ENCODE data around the gene ZNF358.
A peak's percentile ranks its signal among the peaks of the same experiment; 100 is the strongest.

Gene ZNF358

DNA sequence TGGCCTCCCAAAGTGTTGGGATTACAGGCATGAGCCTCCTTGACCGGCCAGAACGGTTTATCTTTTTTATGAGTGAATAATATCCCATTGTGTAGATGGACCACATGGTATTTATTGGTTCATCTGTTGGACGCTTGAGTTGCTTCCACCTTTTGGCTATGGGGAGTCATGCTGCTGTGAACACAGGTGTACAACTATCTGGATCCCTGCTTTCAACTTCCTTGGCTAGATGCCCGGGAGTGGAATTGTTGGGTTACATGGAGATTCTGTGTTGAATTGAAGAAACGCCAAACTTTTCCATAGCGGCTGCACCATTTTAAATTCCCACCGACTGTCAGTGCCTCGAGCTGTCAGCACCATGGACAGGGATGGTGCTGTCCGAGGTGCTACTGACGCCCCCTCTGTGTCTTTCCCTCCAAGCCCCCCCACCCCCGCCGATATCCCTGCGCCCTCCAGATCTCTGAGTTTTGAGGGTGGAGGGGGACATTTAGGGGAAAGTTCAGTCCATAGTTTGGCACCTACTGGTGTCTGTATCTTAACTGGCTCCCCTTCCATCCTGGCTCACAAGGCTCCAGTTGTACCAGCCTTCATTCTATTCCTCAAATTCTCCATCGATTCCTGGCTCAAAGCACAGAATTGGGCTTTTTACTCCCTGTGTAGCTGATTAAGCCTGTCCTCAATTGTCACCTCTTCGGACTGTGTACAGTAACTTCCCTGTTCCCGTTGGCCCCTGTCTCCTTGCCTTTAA is 46.9 kb downstream of the ZNF358 start:
- peak; percentile 11 for DNase-seq (ENCODE audit: extremely low spot score)
- ChIA-PET POLR2A (interaction anchor here (0.7 kb wide), 1 partner anchor 10 kb away, joined by 3 read pairs; no protein-coding TSS in a partner anchor), CTCF (interaction anchor here (1.9 kb wide), 1 partner anchor 92 kb away, joined by 4 read pairs; no protein-coding TSS in a partner anchor)
- TF ChIP-seq, protein P1, sequence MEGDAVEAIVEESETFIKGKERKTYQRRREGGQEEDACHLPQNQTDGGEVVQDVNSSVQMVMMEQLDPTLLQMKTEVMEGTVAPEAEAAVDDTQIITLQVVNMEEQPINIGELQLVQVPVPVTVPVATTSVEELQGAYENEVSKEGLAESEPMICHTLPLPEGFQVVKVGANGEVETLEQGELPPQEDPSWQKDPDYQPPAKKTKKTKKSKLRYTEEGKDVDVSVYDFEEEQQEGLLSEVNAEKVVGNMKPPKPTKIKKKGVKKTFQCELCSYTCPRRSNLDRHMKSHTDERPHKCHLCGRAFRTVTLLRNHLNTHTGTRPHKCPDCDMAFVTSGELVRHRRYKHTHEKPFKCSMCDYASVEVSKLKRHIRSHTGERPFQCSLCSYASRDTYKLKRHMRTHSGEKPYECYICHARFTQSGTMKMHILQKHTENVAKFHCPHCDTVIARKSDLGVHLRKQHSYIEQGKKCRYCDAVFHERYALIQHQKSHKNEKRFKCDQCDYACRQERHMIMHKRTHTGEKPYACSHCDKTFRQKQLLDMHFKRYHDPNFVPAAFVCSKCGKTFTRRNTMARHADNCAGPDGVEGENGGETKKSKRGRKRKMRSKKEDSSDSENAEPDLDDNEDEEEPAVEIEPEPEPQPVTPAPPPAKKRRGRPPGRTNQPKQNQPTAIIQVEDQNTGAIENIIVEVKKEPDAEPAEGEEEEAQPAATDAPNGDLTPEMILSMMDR (IDR thresholded peaks at IDR 0.05; ENCODE audit: control extremely low read depth, extremely low read depth, low read depth, missing control alignments), result no peak

DNA sequence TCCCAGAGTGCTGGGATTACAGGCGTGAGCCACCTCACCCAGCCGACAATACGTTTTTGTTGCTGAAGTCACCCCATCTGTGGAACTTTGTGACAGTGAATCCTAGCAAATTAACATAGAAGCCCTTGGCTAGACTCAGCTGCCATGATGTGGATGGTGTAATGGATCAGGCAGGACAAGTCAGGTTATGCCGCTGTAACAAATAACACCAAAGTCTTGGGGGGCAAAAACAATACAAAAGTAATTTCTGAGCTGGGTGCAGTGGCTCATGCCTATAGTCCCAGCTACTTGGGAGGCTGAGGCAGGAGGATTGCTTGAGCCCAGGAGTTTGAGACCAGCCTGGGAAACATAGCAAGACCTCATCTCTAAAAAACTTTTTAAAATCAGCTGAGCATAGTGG is 49.0 kb downstream of the ZNF358 start:
- TF ChIP-seq, protein P1 (IDR thresholded peaks at IDR 0.05; ENCODE audit: control extremely low read depth, extremely low read depth, low read depth, missing control alignments), result no peak
- ChIA-PET POLR2A (no interaction called here), CTCF (interaction anchor here (0.8 to 2.0 kb wide), 4 partner anchors 88 to 240 kb away, joined by 3 to 10 read pairs (median 4); partner anchors contain the start of gene TRAPPC5)
- DNase-seq (ENCODE audit: extremely low spot score), result no peak

DNA sequence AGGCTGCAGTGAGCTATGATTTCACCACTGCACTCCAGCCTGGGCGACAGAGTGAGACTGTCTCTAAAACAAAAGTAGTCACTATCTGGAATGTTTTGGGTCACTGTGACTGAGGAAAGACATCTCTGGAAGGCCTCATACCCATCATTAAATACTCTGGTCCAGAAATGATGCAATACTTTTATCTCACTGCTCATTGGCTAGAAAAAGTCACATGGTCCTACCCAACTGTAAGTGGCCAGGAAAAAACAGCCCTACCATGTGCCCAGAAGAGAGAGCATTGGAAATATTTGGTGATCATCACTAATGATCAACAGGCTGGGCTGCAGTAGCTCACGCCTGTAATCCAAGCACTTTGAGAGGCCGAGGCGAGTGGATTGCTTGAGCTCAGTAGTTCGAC is 49.4 kb downstream of the ZNF358 start:
- POLR2A ChIA-PET, result no interaction called here
- TF ChIP-seq, protein P1 (IDR thresholded peaks at IDR 0.05; ENCODE audit: control extremely low read depth, extremely low read depth, low read depth, missing control alignments), result no peak
- DNase-seq (ENCODE audit: extremely low spot score), result no peak
- CTCF ChIA-PET, result interaction anchor here (0.8 to 2.0 kb wide), 5 partner anchors 58 to 239 kb away, joined by 3 to 10 read pairs (median 3); partner anchors contain the start of gene TRAPPC5
